GM19397 (cell line): ENCODE measurements around the gene APMAP.

ENCODE experiments used
- ATAC-seq: cut with Tn5 transposase; IDR thresholded peaks from one replicate; pipeline ENCODE4 v1.9.1; 2021; ENCODE audit warnings: mild to moderate bottlenecking, moderate library complexity; ENCODE audit not compliant: unreplicated experiment

Gene APMAP

DNA sequence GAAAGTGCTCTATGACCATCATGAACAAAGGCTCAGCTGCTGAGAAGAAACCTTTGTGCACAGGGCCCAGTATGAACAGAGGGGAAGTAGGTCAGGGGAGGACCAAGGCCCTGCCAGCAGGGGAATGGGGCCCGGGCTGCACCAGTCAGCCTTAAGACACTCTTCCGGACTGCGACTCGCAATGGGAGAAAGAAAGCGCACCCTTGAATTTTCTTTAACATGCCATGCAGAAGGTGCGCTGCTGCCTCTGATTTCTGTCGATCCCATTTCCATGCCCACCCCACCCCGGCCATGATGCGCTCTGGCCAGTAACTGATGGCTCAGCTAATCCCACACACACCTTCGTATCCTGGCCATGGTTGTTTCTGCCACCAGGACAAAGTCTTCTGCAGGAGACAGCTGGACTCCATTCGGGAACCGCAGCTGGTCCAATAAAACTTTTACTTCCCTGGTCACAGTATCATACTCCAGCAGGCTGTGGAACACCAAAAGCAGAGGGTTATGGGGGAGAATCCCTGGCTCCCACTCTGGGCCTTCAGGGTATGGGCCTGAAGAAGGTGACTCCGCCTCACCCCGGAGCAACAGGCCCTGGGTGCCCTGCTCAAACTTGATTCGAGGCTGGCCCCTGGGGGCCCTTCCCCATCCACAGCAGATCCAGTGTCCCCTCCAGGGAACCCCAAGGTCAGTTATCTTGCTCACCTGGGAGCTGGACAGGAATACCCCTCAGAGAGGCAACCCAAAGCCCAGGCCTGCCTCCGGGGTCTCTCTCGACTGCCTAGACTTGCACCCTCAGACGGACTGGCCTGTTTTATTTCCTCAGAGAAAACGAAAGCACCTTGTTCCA lies 23.1 kb downstream of the APMAP start:
- ATAC-seq: no peak

DNA sequence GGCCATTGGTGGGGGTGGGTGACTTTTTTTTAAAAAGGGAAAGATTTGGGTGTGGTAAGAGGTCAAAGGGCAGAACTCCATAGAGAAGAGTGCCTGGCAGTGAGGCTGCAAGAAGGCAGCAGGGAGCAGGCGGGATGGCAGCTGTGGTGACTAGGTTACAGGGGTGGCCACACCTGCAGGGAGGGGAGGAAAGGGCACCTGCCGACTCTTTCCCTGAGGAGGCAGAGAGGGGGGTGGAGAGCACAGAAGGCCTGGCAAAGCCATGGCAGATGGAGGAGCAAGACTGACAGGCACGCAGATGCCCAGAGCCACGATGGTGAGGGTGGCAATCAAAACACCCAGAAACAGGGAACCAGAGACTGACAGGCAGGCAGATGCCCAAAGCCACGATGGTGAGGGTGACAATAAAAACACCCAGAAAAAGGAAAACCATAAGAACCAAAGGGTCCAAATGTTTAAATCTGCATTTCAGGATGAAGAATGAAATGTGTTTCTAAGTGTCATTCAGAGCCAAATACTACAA lies 24.2 kb downstream of the APMAP start:
- no peak for ATAC-seq

DNA sequence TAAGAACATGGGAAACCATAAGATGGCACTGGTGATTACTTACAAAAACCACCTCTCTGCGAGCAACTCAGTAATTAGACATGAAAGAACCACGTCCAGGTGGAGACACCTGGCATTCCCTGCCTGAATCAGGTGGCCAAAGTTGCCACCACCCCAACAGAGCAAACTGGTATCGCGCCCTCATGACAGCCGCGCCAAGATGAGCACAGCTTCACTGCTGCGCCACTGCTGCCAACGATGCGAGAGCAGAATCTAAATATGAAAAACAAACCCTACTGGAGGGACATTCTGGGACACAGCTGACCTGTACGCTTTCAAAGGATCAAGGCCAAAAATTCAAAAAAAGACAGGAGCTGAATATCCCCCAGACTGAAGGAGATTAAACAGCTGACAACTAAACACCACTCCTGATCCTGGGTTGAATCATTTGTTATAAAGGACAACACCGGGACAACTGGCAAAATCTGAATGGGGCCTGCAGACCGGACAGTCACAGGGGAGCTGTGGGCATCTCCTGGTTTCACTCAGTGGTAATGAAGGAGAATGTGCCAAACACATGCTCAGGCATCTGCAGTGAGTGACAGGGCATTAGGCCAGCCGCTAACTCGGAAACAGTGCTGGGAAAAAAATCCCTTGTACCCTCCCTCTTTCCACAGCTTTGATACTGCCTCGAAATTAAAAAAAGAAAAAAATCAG lies 26.1 kb downstream of the APMAP start:
- ATAC-seq: no peak

DNA sequence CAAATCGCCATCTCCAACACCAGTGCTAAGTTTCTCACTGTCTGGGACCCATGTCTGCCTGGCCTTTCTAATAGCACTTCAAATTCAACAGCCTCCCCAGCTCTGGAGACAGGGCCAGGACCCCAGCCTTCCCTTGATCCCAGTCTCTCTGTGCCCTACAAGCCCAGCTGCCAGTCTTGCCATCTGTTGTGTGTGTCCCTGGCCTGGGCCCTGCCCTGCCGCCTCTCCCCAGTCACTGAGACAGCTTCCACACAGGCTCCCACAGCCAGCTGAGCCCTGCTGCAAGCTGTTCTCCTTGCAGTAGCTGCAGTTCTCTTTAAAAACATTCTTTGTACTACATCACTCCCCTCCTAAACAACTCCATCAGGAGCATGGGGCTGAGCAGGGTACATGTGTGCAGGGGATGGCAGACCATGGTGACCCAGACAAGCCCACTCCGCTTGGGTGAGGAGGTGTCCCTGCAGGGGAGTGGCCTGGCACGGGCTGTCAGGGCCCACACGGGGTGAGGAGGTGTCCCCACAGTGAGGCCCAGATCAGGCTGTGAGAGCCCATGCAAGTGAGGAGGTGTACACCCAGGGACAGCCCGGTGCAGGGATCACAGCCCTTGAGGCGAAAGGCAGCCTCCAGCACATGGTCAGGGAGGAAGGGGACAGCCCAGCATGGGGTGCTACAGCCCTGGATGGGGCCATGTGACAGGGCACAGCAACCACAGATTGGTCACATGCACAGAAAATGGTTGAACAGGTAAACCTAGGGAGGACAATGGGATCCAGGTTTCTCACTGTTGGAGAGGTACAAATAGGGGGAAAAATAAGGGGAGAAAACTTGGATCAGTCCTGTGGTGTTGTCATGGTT lies 27.3 kb downstream of the APMAP start:
- no peak for ATAC-seq

DNA sequence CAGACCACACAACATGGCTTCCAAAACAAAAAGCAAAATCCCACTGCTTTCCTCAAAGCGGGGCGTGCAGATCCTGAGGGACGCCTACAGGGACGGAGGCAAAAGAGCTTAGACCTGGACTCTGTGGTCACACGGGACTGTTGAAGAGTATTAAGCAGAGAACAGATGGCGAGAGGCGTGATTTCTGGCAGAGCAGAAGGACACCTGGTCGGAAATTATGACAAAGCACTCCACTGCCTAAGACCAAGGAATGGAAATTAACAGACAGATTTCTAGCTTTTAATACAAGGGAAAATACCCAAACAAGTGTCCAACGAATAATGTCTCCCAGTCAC lies 28.1 kb downstream of the APMAP start:
- ATAC-seq: no peak

DNA sequence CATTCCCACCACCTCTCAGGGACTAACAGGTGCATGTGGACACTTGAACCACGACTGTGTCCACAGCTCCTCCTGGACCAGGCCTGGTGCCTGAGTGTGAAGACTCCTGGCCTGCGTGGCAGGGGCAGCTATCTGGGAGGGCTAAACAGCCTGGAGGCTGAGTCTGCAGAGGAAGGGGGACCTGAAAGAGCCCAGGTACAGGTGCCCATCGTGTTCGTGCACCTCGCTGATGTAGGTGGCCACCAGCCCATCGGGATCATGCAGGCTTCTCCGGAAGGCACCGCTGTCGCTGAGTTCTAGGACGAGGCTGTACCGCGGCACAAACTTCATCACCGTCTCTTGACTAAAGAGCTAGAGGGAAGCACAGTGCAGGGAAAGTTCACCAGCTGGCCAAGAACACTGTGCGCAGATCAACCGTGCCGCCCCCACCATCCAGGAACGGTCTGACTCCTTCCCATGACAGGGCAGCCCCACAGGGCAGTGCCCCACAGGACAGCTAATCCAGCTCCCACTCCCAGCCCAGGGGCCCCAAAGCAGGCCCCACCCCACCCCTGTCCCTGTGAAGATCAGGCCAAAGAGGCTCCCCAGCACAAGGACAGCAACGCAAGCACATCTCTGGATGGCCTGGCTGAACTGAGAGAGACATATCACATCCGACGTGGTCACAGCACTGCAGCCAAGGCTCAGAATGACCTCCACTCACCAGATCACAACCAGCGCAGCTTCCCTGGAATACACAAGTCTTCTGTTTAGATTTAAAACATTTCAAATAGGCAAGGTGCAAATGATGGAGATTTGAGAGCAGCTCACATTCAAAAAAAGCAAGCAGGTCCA lies 28.7 kb downstream of the APMAP start:
- ATAC-seq: no peak

DNA sequence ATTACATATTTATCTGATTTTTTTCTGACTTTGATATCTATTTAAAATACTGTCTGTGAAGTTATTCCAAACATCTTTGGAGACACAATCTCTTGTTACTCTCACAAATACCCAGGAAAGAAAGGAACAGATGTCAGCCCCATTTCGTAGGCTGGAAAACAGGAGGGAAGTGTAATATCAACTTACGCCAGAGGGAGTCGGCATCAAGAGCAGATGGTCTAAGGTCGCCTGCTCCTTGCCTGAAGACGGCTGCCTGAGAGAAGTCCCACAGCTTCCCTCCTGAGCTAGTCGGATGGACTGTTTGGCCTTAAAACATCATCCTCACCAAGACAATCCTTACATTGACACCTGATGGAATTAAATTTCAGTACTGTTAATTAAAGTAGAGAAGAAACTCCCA lies 30.0 kb downstream of the APMAP start:
- ATAC-seq: no peak

DNA sequence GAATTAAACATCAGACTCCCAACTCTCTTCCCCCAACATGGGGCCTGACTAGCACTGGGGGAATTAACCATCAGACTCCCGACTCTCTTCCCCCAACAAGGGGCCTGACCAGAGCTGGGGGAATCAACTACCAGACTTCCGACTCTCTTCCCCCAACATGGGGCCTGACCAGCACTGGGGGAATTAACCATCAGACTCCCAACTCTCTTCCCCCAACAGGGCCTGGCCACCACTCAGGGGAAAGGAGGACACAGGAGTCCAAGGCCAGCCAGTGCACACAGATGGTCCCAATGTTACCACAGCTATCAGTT lies 30.4 kb downstream of the APMAP start:
- ATAC-seq: no peak

DNA sequence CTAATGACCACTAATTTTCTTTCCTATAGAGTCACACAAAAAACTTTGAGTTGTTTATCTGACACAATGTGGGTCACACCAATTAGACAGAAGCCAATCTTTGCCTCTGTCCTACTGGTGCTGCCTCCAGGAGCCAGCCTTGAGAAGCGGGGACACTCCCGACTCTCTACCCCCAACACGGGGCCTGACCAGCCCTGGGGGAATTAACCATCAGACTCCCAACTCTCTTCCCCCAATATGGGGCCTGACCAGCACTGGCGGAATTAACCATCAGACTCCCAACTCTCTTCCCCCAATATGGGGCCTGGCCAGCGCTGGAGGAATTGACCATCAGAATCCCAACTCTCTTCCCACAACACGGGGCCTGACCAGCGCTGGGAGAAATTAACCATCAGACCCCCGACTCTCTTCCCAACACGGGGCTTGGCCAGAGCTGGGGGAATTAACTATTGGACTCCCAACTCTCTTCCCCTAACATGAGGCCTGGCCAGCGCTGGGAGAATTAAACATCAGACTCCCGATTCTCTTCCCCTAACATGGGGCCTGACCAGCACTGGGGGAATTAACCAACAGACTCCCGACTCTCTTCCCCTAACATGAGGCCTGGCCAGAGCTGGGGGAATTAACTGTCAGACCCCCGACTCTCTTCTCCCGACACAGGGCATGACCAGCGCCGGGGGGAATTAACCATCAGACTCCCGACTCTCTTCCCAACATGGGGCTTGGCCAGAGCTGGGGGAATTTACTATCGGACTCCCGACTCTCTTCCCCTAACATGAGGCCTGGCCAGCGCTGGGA lies 31.0 kb downstream of the APMAP start:
- no peak for ATAC-seq

DNA sequence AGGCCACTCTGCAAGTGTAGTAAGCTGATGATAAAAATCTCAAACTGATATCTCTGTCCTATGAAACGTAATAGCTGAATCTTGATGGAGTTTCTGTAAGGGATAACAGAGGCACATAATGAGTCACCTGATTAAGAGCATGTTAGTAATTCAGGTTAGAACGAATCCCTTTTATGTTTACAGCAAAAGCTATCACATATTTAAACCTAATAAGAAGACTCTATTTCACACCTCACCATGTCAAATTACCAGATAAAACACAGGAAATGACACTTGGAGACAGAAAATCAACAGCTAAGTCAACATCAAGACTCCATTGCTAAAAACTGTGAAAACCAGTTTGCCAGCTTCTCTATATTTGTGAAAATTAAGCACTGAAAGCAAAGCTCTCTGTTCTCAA lies 31.7 kb downstream of the APMAP start:
- no peak for ATAC-seq

DNA sequence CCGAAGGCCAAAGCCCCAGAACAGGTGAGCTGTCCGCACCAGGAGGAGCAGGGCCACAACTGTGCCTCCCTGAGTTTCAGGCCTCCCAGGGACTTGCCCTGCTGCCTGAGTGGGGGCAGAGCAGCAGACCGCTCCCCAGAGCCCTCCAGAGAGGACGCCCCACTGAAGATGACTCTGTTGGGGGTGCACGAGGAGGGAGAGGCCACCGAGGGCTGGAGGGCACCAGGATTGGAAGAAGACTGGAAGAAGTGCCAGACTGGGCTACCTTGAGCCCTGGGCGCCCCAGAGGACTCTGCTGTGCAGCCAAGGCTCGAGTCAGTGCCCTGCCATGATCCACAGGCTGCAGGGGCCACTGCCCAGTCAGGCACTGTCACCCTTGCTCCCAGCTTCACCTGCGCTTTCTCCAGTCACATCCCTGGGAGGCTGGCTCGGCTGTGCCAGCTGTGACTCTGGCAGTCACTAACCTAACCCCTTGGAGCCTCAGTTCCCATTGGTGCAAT lies 32.2 kb downstream of the APMAP start:
- ATAC-seq: no peak

DNA sequence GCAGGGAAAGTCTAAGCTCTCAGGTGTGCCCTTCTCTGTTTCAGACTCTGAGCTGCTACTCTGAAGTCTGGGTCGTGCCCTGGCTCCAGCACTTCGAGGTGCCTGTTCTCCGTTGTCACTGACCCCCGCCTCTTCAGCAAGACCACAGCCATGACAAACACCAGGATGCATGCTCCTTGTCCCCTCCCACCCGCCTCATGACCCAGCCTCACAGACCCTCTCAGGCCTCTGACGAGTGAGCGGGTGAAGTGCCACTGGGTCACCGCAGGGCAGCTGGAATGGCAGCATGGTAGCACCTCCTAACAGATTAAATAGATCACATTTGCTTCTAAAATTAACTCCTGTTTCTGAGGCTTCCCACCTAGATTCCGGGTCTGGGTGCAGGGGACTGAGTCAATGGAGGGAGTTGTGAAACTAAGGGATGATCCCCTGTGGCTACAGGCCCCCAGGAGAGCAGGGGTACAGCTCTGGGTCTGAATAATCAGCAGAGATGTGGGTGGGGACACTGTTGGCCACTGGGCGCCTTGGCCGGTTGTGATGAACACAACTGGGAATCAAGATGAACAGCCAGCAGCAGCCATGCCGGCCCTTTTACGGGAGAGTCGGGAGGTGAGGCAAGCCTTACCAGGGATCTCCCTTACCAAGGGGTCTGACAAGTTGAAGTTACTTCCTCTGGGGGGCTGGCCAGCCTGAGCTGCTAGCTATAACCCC lies 32.8 kb downstream of the APMAP start:
- no peak for ATAC-seq

DNA sequence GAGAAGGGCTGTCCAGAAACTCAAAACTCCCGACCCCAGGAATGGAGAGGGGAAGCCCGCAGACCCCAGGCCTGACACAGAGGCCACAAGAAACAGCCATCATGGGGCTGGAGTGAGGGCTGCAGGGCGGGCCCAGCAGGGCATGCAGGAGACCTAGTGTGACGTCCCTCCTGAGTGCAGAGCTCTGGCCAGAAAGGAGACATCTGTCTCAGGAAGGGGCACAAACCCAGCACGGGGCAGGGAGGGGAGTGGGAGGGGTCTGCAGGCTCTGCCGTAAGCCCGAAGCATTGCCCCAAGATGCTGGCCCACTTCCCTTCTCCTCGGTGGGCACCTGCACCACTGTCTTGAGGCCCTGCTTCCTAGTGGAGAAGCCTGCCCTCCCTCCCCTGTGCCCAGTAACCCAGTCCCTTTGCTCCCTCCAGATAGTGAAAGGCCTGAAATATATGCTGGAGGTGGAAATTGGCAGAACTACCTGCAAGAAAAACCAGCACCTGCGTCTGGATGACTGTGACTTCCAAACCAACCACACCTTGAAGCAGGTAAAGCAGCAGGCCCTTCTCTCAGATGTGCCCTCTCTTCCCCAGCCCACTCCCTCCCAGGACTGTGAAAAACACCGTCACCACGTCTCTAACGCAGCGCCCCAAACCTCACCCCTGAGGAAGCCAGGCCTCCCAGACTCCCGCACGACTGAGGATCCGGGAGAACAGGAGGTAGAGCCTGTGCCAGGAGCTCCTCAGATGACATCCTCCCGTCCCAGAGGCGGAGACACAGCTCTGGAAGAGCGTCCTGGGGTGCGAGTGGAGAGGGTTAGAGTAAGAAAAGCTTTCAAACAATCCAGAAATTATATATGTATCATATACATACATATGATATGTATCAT lies 33.8 kb downstream of the APMAP start:
- ATAC-seq: no peak

DNA sequence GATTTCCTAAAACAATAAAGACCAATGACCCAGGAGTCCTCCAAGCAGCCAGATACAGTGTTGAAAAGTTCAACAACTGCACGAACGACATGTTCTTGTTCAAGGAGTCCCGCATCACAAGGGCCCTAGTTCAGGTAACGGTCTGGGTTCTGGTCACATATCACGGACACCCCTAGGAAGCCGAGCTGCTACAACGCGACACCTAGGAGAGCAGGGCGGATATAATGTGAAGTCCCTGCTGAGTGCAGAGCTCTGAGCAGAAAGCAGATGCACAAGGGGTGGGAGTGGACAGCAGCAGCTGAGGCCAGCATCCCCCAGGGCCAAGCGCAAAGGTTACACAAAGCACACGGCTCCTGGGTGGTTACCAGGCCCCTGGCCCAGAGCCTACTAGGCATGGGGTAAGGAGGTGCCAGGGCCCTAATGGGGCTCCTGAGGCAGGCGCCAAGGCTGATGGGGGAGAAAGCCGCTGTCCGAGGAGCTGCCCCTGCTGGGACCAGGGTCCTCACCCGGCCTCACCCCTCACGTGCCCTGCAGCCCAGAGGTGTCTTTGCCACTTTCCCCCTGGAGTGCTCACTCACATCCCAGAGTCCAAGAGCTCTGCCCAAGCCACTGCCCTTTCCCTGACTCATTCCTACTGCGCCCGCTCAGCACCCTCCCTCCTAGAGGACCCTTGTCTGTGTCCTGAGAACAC lies 35.1 kb downstream of the APMAP start:
- no peak for ATAC-seq

DNA sequence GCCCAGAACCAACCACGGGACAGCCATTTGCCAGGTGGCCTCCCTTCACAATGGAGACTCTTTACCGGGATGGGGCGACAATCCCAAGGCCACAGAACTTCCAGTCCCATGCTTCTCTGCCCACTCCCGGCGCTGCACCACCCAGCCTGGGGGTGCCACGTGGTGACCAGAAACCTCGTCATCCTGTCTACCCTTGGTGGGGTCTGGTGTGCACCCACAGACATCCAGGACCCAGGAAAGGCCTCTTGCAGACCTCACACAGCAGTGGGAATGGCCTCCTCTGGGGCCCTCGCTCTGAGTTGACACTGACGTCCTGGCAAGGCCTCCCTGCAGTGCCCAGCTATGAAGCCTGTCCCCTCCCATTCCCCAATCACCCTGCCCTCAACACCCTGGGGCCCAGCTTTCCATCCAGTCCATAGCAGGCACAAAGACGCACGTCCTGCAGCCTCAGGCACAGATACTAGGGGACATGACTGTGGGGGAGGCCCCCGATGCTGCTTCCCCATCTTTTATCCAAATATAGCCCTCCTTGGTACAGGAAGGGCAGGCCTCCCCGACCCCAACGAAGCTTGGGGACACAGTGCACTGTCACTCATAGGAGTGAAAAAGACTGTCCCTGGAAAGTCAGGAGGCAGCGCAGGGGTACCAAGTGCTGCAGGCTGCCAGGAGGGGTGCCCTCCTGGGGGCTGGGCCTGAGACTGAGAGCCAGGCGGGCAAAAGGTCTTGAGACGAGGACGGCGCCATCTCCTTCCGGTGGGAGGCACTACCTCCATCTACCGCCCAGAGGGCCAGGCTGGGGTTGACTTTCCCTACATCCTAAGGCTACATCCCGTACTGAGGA lies 36.3 kb downstream of the APMAP start:
- ATAC-seq: no peak

DNA sequence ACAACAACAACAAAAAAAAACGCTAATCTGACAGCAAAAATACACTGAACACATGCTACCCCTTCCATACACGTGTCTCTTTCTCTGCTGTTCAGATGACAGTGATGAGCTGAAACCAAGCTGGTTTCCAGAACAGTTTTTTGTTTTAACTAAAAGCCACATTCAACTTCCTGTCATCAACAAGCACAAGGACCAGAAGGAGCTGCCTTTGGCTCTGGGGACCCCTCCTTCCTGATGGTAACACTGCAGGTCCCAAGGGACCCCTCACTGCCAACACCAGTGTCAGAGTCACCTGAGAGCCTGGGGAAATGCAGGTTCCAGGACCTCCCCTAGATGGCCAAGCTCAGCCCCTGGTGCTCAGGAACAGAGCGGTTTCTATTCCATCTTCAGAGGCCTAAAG lies 37.5 kb downstream of the APMAP start:
- ATAC-seq: peak; percentile 72

DNA sequence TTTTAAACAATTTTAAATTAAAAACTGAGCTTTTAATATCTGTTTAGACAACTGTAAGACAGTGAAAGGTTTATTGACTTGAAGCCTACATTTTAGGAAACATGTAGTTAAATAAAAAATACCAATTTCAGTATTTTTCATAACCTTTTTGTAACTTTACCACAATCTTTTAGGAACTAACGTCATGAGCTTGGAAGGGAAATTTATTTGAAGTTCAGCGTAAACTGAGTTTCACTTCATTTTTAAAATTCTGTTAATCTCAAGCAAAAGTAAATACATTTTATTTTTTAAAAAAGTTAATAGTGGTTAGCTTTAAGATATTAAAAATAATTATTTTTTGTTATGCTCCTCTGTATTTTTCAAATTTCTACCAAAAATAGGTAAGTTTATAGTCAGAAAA lies 38.0 kb downstream of the APMAP start:
- ATAC-seq: no peak
